Activated CD8-positive, alpha-beta memory T cell treated with anti-CD3 and anti-CD28 coated beads for 4 hours (primary cell): ENCODE measurements around the gene SCN7A.
"Not testable (repeated sequence)": the region's sequence is repeated elsewhere in the genome, so short reads cannot be mapped to it uniquely, and the experiment has no call there.

ENCODE experiments used
- DNase-seq, 2 donors: peaks; one replicate each; pipeline ENCODE4 v3.0.0-alpha.2; 2020; ENCODE audit warnings: low read depth in 2 of 2

SCN7A gene

GRCh38 chr2:166454006-166454595 lies 39.9 kb downstream of the SCN7A start:
- DNase-seq: no peak

- no peak for DNase-seq
These were observed 42.6 kb downstream of the SCN7A start for GRCh38 chr2:166451468-166451867.

- no peak for DNase-seq
These were observed 44.6 kb downstream of the SCN7A start for GRCh38 chr2:166449439-166449838.

- no peak for DNase-seq
These were observed 45.9 kb downstream of the SCN7A start for GRCh38 chr2:166448106-166448505.

- no peak for DNase-seq
These were observed 49.7 kb downstream of the SCN7A start for GRCh38 chr2:166444306-166444705.

- DNase-seq: no peak
These were observed 53.7 kb downstream of the SCN7A start for GRCh38 chr2:166440313-166440712.

- DNase-seq: no peak
These were observed 55.0 kb downstream of the SCN7A start for GRCh38 chr2:166439078-166439477.

GRCh38 chr2:166436976-166437375 lies 57.1 kb downstream of the SCN7A start:
- no peak for DNase-seq

GRCh38 chr2:166436189-166436588 lies 57.9 kb downstream of the SCN7A start:
- no peak for DNase-seq

- DNase-seq: no peak
These were observed 59.6 kb downstream of the SCN7A start for GRCh38 chr2:166434491-166434890.

- DNase-seq: no peak
These were observed 60.6 kb downstream of the SCN7A start for GRCh38 chr2:166433457-166433856.

GRCh38 chr2:166432331-166432730 lies 61.7 kb downstream of the SCN7A start:
- no peak for DNase-seq

GRCh38 chr2:166424841-166425240 lies 69.2 kb downstream of the SCN7A start:
- no peak for DNase-seq

GRCh38 chr2:166419616-166419934 lies 74.5 kb downstream of the SCN7A start:
- DNase-seq: no peak

GRCh38 chr2:166418853-166419615 lies 75.0 kb downstream of the SCN7A start:
- no peak for DNase-seq

GRCh38 chr2:166417669-166418068 lies 76.4 kb downstream of the SCN7A start:
- no peak for DNase-seq

GRCh38 chr2:166413255-166413654 lies 80.8 kb downstream of the SCN7A start:
- DNase-seq: no peak

- DNase-seq: no peak
These were observed 82.4 kb downstream of the SCN7A start for GRCh38 chr2:166411473-166412230.

GRCh38 chr2:166410828-166411472 lies 83.1 kb downstream of the SCN7A start:
- DNase-seq: no peak

GRCh38 chr2:166407746-166408145 lies 86.3 kb downstream of the SCN7A start:
- DNase-seq: not testable (repeated sequence)

- no peak for DNase-seq
These were observed 87.7 kb downstream of the SCN7A start for GRCh38 chr2:166406374-166406773.

- no peak for DNase-seq
These were observed 88.5 kb downstream of the SCN7A start for GRCh38 chr2:166405569-166405926.
